HepG2 (cell line): Measurements from ENCODE around the gene TTLL7. TPM values are rescaled to one million over a fixed set of nuclear protein-coding genes. Genes with fewer than 3 reads are reported as not detected.
A peak's percentile ranks its signal among the peaks of the same experiment; 100 is the strongest.

ENCODE experiments used
- ATF7-NPFF ChIP-seq: sonication (generic); formaldehyde crosslinking; IDR thresholded peaks from 2 replicates; pipeline ENCODE4 v1.8.1; 2023; ENCODE audit warnings: mild to moderate bottlenecking, low read depth, missing genetic modification reagents, moderate library complexity
- HNRNPLL ChIP-seq: fragments of 200-400 bp; formaldehyde crosslinking; IDR thresholded peaks from 2 replicates; pipeline ENCODE4 v1.6.1; 2017; ENCODE audit warnings: mild to moderate bottlenecking, low read depth, low read length; ENCODE audit not compliant: poor library complexity, severe bottlenecking
- HOXA3 ChIP-seq: sonication (generic); formaldehyde crosslinking; IDR thresholded peaks from 2 replicates; pipeline ENCODE4 v1.5.0; 2020; ENCODE audit warnings: missing genetic modification reagents
- KLF15 ChIP-seq: sonication (generic); formaldehyde crosslinking; IDR thresholded peaks from 2 replicates; pipeline ENCODE4 v1.8.1; 2023; ENCODE audit warnings: borderline replicate concordance, mild to moderate bottlenecking, inconsistent platforms, missing genetic modification reagents, mixed read lengths
- MEIS2 ChIP-seq: sonication (generic); formaldehyde crosslinking; IDR thresholded peaks from 2 replicates; pipeline ENCODE4 v1.9.0; 2021; ENCODE audit warnings: mild to moderate bottlenecking, missing genetic modification reagents
- NFKB2 ChIP-seq: sonication (generic); formaldehyde crosslinking; IDR thresholded peaks from 2 replicates; pipeline ENCODE4 v1.4.0; 2020; ENCODE audit warnings: missing genetic modification reagents, borderline replicate concordance
- PBX2 ChIP-seq: IDR thresholded peaks from 2 replicates; pipeline ENCODE4 v1.6.1; 2016; ENCODE audit warnings: control low read depth
- SRSF4 ChIP-seq: fragments of 200-400 bp; formaldehyde crosslinking; IDR thresholded peaks from one replicate; pipeline ENCODE4 v1.6.1; 2018; ENCODE audit warnings: mild to moderate bottlenecking, low read depth, low read length, moderate library complexity; ENCODE audit not compliant: poor library complexity, severe bottlenecking
- TBL1XR1 ChIP-seq: fragments of 150-350 bp; IDR thresholded peaks from 2 replicates; pipeline ENCODE4 v1.6.1; 2014; ENCODE audit warnings: borderline replicate concordance, low read length; ENCODE audit not compliant: partially characterized antibody
- ZBTB33 ChIP-seq: sonication (generic); formaldehyde crosslinking; IDR thresholded peaks from 2 replicates; pipeline ENCODE4 v1.4.0; 2020; ENCODE audit warnings: missing genetic modification reagents
- ZNF687 ChIP-seq: sonication (generic); formaldehyde crosslinking; IDR thresholded peaks from 2 replicates; pipeline ENCODE4 v1.5.1; 2020; ENCODE audit warnings: mild to moderate bottlenecking, missing genetic modification reagents, moderate library complexity
- ZNF724P ChIP-seq: sonication (generic); formaldehyde crosslinking; IDR thresholded peaks from 2 replicates; pipeline ENCODE4 v1.8.0; 2022; ENCODE audit warnings: missing genetic modification reagents, borderline replicate concordance
- ZNF816 ChIP-seq: sonication (generic); formaldehyde crosslinking; IDR thresholded peaks from 2 replicates; pipeline ENCODE4 v1.8.0; 2022; ENCODE audit warnings: missing genetic modification reagents, mild to moderate bottlenecking, borderline replicate concordance
- polyA plus RNA-seq, 8 experiments: library from polyadenylated mRNA; depleted of rRNA in 3 of 8; stranded (reverse) in 7 of 8; unstranded in 1 of 8; fragments of >200 nt; fragmentation: Illumina TruSeq in 4 of 8; extraction: Trizol in 4 of 8; gene quantifications; 2 replicates each; pipeline versions ENCODE4 v1.2.1 to v1.2.3, GENCODE V29; 2011 to 2016; ENCODE audit warnings: low read depth in 4 of 8, missing spikeins in 1 of 8, mixed read lengths in 1 of 8; ENCODE audit not compliant: insufficient read depth in 1 of 8
- total RNA-seq, 5 experiments: library from RNA; depleted of rRNA; stranded (reverse); fragments of >200 nt; fragmentation: Illumina TruSeq; extraction: Trizol; gene quantifications; 2 replicates each; pipeline ENCODE4 v1.2.3, GENCODE V29; 2016; ENCODE audit warnings: low read depth in 1 of 5
- TF ChIP-seq, protein P1 (sequence below): IDR thresholded peaks from 2 replicates; pipeline ENCODE4 v1.6.1; 2016; ENCODE audit warnings: low read depth, control low read depth
- TF ChIP-seq, protein P2 (sequence below): sonication (generic); formaldehyde crosslinking; IDR thresholded peaks from 2 replicates; pipeline ENCODE4 v1.4.0; 2020; ENCODE audit warnings: mild to moderate bottlenecking, missing genetic modification reagents
- TF ChIP-seq, protein P3 (sequence below): sonication (generic); formaldehyde crosslinking; conservative IDR thresholded peaks from 2 replicates; pipeline ENCODE4 v1.4.0; 2020; ENCODE audit warnings: missing genetic modification reagents

TTLL7 gene
- total and polyA plus RNA-seq, 2 of the 13 experiments (the other 11 are each of a cell fraction or from before 2014, with no cell fraction given), result 0.07 to 0.22 TPM

DNA sequence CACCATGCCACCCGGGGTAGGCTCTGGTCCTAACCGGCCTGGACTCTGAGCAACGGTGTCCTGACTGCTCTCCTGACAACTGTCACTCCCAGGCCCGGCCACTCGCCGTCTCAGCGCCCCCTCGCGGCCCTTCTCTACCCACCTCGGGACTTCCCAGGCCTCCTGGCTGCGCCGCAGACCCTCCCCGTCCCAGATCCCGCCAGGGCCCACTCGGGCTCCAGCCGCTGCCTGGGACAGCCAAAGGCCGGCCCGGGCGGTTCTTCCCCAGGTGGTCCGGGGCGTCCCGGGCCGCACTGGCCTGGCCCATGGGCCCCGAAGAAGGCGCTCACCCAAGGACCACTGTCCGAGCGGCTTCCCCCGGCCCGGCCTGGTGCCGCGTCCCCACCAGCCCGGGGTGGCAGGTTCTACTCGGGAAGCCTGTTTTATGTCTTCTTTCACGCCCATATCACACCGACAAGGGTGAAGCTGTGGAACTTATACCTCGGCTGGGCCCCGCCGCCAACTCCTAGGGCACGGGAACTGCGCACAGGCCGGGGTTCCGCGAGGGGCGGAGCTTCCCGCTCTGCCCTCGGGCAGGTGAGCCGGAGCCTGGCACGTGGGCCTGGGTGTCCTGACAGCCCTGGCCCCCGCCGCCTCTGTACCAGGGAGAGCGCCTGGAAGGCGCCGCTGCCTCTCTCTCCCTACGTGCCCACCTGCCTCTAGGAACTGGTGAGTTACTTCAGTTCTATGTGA lies 138.3 kb downstream of the TTLL7 start (continued):
- TF ChIP-seq, protein P1, sequence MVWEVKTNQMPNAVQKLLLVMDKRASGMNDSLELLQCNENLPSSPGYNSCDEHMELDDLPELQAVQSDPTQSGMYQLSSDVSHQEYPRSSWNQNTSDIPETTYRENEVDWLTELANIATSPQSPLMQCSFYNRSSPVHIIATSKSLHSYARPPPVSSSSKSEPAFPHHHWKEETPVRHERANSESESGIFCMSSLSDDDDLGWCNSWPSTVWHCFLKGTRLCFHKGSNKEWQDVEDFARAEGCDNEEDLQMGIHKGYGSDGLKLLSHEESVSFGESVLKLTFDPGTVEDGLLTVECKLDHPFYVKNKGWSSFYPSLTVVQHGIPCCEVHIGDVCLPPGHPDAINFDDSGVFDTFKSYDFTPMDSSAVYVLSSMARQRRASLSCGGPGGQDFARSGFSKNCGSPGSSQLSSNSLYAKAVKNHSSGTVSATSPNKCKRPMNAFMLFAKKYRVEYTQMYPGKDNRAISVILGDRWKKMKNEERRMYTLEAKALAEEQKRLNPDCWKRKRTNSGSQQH, result no peak
- peak; percentile 32; the same call in 1 of the 2 replicates for TF ChIP-seq NFKB2 (CRISPR knock-in tag)
- TF ChIP-seq SRSF4, result no peak
- no peak for TF ChIP-seq HOXA3 (CRISPR knock-in tag)
- peak; percentile 14; the same call in 1 of the 2 replicates for TF ChIP-seq ZNF687 (CRISPR knock-in tag)
- peak; percentile 25 for TF ChIP-seq HNRNPLL
- TF ChIP-seq, protein P2, sequence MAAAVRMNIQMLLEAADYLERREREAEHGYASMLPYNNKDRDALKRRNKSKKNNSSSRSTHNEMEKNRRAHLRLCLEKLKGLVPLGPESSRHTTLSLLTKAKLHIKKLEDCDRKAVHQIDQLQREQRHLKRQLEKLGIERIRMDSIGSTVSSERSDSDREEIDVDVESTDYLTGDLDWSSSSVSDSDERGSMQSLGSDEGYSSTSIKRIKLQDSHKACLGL (CRISPR knock-in tag), result no peak
- TF ChIP-seq ZNF816, result no peak
- TF ChIP-seq ZNF724P (CRISPR knock-in tag), result no peak
- 0 out of 2 replicates have a peak, but pooled peaks have one; percentile 39 for TF ChIP-seq MEIS2 (CRISPR knock-in tag)
- TF ChIP-seq ZBTB33 (CRISPR knock-in tag), result no peak
- TF ChIP-seq KLF15 (CRISPR knock-in tag), result no peak
- TF ChIP-seq, protein P3, sequence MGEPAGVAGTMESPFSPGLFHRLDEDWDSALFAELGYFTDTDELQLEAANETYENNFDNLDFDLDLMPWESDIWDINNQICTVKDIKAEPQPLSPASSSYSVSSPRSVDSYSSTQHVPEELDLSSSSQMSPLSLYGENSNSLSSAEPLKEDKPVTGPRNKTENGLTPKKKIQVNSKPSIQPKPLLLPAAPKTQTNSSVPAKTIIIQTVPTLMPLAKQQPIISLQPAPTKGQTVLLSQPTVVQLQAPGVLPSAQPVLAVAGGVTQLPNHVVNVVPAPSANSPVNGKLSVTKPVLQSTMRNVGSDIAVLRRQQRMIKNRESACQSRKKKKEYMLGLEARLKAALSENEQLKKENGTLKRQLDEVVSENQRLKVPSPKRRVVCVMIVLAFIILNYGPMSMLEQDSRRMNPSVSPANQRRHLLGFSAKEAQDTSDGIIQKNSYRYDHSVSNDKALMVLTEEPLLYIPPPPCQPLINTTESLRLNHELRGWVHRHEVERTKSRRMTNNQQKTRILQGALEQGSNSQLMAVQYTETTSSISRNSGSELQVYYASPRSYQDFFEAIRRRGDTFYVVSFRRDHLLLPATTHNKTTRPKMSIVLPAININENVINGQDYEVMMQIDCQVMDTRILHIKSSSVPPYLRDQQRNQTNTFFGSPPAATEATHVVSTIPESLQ (CRISPR knock-in tag), result no peak
- no peak for TF ChIP-seq PBX2
- TF ChIP-seq TBL1XR1, result no peak
- no peak for TF ChIP-seq ATF7-NPFF (CRISPR knock-in tag)
